Measurements from ENCODE around the gene APCDD1L. TPM values are rescaled to one million over a fixed set of nuclear protein-coding genes. Genes with fewer than 3 reads are reported as not detected.

APCDD1L gene
- total RNA-seq, 2 experiments from 2014 or later: not detected

DNA sequence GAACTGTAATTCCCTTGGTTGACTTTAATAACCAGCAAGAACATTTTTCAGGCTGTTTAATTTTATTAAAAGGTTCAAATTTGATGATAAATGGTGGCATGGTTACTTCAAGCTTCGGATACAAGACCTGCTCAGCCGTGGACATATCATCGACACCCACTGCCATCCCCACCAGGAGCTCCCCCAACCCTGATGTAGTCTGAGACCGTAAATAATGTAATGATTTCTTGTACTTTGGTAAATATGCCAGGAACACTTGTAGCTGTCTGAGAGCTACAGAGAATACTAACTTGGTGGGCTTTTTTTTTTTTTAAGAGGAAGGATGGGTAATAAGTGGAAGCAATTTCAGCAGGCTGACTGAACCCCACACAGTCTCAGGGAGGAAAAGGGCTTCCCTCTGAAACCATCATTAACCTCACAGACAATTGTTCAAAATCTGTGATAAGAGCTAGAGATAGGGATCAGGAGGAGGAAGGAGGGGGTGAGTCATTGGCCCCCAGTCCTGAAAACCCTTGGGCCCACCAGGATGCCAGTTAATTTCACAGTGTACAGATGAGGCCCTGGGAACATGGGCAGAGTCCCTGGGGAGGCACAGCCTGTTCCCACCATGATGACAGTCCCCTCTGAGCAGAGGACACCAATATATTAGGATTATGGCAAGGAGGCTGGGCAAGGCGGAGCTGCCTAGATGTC is 56.0 kb downstream of the APCDD1L start:
- Mint-ChIP-seq H3K36me3 (peaks cover 12% of the 10 kb centered on the region), H3K27me3 (no peaks in the 10 kb centered on the region), H3K4me3 (no peak overlapping the region), H3K4me1 (peaks cover 5% of the 10 kb centered on the region), H3K27ac (no peak overlapping the region), H3K9me3 (peaks cover 6% of the 10 kb centered on the region)
- no peak for DNase-seq

DNA sequence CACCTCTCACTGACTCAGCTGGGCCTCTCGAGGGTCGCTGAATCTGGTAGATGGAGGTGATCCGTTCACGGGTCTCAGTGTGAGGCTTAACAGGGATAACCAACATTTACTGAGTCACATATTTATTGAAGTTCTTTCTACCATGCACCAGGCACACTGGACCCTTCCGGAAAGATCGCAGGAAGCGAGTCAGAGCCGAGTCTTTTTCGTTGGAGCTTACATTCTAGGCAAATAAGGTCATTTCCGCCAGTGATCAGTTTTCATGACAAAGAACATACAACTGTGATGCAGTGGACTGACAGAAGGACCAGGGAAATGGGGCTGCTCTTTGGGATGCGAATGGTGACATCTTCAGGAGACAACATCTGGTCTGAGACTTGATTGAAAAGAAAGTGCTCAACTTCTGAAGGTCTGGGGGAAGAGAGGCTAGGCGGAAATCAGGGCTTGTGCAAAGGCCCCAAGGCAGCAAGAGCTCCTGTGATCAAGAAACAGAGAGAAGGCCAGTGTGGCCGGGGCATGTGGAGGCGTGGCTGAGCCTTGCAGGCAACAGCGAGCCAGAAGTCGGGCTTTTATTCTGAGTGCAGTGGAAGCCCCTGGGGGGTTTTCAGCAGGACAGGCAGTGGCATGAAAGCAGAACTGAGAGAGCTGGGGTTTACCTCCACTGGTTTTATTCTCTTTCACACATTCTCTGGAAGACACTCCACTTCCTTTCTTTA is 56.7 kb downstream of the APCDD1L start:
- peaks cover 5% of the 10 kb centered on the region for H3K4me1 Mint-ChIP-seq
- H3K27ac Mint-ChIP-seq: peak overlapping the region; percentile 54
- H3K4me3 Mint-ChIP-seq: no peak overlapping the region
- no peak for DNase-seq
- peaks cover 15% of the 10 kb centered on the region for H3K36me3 Mint-ChIP-seq
- peaks cover 10% of the 10 kb centered on the region for H3K9me3 Mint-ChIP-seq
- no peaks in the 10 kb centered on the region for H3K27me3 Mint-ChIP-seq

DNA sequence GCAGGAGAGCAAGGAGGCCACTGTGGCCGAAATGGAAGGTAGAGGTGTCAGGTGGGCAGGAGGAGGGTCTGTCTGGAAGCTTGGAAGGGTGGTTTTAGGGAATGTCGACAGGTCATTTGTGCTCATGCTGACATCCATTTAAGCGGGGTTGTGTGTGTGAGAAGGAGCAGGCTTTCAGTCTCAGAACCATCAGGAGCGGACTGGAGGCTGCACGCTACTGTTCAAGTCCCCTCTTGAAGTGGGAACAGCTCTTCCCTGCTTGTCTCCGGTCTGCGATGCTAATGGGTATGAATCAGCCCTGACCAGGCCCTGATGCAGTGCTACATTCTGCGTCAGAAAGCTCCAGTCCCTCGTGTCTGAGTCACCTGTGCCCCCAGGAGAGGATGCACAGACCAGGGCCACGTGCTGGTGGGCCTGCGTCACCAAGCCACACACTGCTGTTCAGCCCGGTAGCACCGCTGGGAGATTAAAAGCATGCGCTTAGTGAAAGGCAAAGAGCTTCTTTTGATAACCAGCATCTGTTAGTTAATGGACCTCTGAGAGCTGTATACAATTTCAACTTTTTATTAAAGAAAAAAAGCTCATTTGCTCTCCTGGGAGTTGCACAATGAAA is 58.0 kb downstream of the APCDD1L start:
- Mint-ChIP-seq H3K9me3 (peaks cover 10% of the 10 kb centered on the region), H3K27me3 (no peaks in the 10 kb centered on the region), H3K4me1 (peaks cover 7% of the 10 kb centered on the region), H3K4me3 (no peak overlapping the region), H3K36me3 (peaks cover 18% of the 10 kb centered on the region), H3K27ac (no peak overlapping the region)
- no peak for DNase-seq

DNA sequence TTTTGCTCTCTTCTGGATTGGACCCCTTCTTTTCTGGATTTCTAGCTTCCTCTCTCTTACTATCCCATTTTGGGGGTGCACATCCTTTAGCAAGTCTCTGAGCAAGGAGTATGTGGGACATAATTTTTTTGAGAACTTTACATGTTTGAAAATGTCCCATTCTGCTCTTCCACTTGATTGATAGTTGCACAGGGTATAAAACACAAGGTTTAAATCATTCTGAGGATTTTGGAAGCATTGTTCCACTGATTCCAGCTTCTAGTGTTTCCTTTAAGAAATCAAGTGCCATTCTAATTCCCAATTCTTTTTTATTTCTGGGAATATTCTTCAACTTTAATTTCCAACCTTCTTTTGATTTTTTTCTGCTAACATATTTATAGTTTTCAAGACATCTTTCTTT is 60.7 kb downstream of the APCDD1L start:
- Mint-ChIP-seq H3K4me3 (no peak overlapping the region), H3K27me3 (no peaks in the 10 kb centered on the region), H3K9me3 (peaks cover 10% of the 10 kb centered on the region), H3K4me1 (peaks cover 7% of the 10 kb centered on the region), H3K27ac (no peak overlapping the region), H3K36me3 (peaks cover 30% of the 10 kb centered on the region)
- no peak for DNase-seq

DNA sequence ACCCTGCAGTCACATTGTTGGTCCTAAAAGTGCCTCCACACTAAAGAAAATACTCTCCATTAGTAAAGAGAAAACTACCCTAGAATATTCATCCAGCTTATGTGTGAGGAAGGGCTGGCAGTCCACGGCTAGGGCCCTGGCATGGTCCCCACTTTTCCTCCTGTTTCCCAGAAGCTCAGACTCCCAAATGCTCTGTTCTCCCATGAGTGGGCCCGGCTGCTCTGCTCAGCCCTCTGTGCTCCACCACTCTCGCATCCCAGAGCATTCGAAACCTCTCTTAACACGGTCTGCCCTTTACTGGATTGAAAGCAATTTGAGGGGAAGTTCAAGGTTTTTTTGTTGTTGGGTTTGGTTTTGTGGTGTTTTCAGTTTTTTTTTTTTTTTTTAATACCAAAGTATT is 61.8 kb downstream of the APCDD1L start:
- DNase-seq: no peak
- no peaks in the 10 kb centered on the region for H3K27me3 Mint-ChIP-seq
- H3K4me1 Mint-ChIP-seq: peaks cover 4% of the 10 kb centered on the region
- peaks cover 10% of the 10 kb centered on the region for H3K9me3 Mint-ChIP-seq
- no peak overlapping the region for H3K4me3 Mint-ChIP-seq
- peaks cover 30% of the 10 kb centered on the region for H3K36me3 Mint-ChIP-seq
- H3K27ac Mint-ChIP-seq: no peak overlapping the region

DNA sequence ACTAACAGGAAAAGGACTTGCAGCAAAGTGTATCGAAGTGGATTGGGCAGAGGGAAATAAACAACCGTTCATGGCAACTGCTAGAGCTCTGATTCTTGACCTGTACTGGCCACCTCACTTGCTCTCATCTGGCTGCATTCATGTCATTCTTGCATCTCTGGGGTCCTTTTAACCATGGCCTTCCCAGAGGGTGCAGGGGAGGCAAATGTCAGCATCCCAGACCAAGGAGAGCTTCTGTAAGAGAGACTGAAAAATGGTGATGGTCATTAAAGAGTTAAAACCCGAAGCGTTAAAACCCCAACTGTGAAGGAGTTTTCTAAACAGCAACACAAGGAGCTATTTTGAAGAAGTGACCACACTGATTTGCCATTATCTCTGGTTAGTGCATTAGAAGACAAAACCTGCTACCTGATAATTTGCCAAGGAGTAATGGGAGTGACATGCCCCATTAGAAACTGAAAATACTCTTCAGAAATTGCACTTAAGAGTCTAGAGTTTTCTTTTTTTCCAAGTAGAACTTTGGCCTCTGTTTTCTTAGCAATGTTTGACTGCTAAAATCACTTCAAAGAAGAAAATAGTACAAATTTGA is 62.4 kb downstream of the APCDD1L start:
- Mint-ChIP-seq H3K4me1 (peaks cover 2% of the 10 kb centered on the region), H3K27me3 (no peaks in the 10 kb centered on the region), H3K36me3 (peaks cover 30% of the 10 kb centered on the region), H3K27ac (no peak overlapping the region), H3K9me3 (peaks cover 10% of the 10 kb centered on the region), H3K4me3 (no peak overlapping the region)
- no peak for DNase-seq

DNA sequence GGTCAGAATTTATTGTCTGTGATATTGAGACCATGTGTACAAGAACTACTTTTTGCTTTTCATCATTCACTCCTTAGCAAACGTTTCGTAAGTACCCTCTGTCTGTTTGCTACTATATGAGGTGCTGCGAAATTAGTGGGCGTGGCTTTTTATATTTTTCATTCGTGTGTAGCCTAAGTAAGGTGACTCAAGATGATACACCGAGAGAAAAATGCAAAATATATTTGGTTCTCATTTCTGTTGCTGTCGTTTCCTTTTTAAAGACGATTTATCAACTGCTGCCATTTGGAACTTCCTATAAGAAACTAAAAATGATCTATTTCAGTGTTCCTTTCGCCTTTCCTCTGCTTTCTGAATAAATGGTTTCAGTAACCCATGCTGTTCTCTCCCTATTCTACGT is 64.9 kb downstream of the APCDD1L start:
- peaks cover 10% of the 10 kb centered on the region for H3K9me3 Mint-ChIP-seq
- H3K4me3 Mint-ChIP-seq: no peak overlapping the region
- H3K27ac Mint-ChIP-seq: no peak overlapping the region
- peaks cover 26% of the 10 kb centered on the region for H3K36me3 Mint-ChIP-seq
- DNase-seq: no peak
- no peaks in the 10 kb centered on the region for H3K27me3 Mint-ChIP-seq
- peaks cover 4% of the 10 kb centered on the region for H3K4me1 Mint-ChIP-seq

DNA sequence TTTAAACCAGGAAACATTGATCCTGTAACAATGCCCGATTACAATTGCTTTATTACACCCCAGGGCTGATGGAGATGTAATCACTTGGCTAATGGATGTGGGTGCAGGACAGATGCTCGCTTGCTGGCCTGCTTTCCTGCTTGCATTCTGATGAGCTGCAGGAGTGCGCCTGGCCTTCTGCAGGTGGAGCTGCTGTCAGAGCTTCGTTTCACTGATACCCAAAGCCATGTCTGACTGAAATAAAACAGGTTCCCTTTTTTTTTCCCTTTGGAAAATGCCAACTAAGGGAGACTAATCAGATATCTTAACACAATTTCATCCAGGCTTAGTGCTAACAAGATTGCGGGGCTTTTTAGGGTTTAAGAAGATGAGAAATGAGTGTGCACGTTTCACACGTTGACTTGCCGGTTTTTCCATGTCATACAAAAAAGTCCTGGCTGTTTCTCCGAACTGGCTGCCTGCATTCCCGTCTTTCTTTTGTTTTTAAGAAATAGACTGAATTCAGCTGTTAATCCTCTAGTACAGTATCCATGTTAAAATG is 65.4 kb downstream of the APCDD1L start:
- Mint-ChIP-seq H3K27ac (no peak overlapping the region), H3K36me3 (peaks cover 24% of the 10 kb centered on the region), H3K9me3 (peaks cover 8% of the 10 kb centered on the region), H3K27me3 (no peaks in the 10 kb centered on the region), H3K4me3 (no peak overlapping the region), H3K4me1 (peaks cover 4% of the 10 kb centered on the region)
- no peak for DNase-seq

DNA sequence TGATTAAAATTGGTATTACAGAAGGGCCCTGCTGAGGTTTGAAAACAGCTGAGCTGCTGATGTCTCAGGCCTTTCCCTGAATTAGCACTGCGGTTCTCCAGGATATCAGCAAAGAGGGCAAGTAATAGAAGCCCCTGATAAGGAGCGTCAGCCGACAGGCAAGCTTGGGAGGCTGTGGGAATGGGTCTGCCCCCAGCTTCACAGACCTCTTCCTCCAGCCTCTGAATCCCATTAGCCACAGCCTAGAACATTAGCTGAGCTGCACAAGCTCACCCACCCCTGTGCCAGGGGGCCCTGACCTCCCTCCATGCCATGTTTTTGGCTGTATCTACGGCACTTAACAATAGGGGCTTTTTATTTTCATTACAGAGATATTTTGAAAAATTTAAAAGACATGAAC is 66.2 kb downstream of the APCDD1L start:
- Mint-ChIP-seq H3K27ac (no peak overlapping the region), H3K36me3 (peaks cover 20% of the 10 kb centered on the region), H3K4me1 (peaks cover 4% of the 10 kb centered on the region), H3K4me3 (no peak overlapping the region), H3K27me3 (no peaks in the 10 kb centered on the region), H3K9me3 (peaks cover 2% of the 10 kb centered on the region)
- DNase-seq: no peak

DNA sequence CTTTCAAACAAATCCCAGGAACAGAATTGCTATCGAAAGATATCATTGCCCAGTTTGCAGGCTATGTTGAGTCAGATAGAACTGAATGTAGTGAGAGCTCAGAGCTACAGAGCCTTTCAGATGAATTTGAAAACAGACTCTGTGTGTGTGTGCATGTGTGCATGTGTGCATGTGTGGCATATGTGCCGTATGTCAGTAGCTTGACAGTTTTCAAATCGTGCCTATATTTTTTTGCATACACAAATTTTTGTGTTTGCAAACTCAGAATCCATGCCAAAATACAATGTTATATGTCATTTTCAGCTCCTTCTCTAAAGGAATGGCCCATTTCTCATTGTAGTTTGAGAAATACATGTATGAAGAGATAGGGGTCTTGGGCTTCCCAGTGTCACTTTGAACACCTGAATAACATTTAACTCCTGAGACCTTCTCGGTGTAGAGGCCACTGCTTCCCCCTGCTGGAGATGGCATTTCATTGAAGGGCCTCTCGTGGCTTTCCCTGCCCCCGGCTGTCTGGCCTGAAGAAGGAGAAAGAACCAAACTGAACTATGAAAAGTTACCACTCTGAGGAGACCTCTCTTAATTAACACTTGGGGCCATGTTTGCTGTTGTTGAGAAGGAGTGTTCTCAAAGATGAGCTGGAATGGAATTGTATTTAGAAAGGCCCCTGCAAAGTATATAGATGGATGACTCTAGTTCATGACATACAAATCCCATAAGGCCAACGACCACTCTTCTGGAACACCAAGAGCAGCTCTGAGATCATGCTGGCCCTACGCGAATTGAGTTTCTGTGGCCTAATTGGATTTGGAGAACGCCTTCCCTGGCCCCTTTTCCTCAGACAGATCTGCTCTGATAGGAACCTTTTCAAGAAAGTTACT is 67.4 kb downstream of the APCDD1L start:
- H3K4me1 Mint-ChIP-seq: peaks cover 2% of the 10 kb centered on the region

DNA sequence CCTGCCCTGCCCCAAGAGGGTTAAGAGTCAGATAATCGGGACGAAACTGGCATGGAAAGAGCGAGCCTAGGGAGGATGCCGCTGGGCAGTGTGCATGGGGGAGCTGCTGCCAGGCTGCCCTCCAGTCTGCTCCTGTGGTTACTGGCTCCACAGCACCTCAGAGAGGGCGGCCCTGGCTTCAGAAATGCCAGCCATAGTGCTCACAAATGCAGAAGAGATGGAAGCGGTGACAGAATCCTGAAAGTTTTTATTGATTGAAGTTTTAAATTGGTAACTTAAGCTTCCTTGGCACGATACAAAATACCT is 68.3 kb downstream of the APCDD1L start:
- Mint-ChIP-seq H3K27me3 (no peaks in the 10 kb centered on the region), H3K36me3 (peaks cover 22% of the 10 kb centered on the region), H3K4me3 (no peak overlapping the region), H3K4me1 (peaks cover 2% of the 10 kb centered on the region), H3K9me3 (no peaks in the 10 kb centered on the region), H3K27ac (no peak overlapping the region)
- no peak for DNase-seq

More for the DNA sequence above, 67.4 kb downstream of the APCDD1L start:
- Mint-ChIP-seq H3K27me3 (no peaks in the 10 kb centered on the region), H3K36me3 (peaks cover 24% of the 10 kb centered on the region), H3K4me3 (no peak overlapping the region), H3K27ac (no peak overlapping the region), H3K9me3 (no peaks in the 10 kb centered on the region)
- peak; percentile 51 for DNase-seq

DNA sequence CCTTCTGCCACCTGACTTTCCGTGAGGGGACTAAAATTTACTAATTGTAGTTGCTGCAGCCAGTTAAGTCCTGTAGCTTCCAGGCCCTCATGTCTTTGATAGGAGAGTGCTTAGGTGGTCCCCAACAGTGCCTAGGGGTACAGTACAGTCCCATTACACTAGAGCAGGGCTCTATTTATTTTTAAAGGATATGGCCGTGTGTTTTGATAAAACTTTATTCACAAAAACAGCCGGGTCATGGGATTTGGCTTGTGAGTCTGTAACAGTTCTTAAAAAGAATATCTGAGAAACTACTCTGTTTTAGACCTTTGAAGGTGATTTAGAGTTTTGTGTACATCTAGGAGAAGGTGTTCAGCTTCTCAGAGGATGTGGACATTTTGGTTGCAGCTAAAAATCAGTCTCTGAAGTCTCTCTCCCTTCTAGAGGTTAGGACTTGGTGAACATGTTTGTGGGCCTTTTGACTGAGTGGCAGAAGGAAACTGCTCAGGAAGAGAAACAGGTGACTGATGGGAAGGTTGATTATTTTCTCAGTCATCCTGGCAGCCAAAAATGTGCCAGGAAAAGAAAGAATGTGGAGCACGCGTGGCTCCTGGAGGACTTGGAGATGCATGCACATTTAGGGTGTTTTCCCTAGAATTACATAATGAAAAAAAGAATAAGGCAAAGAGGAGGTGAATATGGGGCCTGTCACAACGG is 68.8 kb downstream of the APCDD1L start:
- Mint-ChIP-seq H3K27me3 (no peaks in the 10 kb centered on the region), H3K36me3 (peaks cover 19% of the 10 kb centered on the region), H3K4me3 (no peak overlapping the region), H3K4me1 (peaks cover 6% of the 10 kb centered on the region), H3K9me3 (no peaks in the 10 kb centered on the region), H3K27ac (no peak overlapping the region)
- DNase-seq: no peak

DNA sequence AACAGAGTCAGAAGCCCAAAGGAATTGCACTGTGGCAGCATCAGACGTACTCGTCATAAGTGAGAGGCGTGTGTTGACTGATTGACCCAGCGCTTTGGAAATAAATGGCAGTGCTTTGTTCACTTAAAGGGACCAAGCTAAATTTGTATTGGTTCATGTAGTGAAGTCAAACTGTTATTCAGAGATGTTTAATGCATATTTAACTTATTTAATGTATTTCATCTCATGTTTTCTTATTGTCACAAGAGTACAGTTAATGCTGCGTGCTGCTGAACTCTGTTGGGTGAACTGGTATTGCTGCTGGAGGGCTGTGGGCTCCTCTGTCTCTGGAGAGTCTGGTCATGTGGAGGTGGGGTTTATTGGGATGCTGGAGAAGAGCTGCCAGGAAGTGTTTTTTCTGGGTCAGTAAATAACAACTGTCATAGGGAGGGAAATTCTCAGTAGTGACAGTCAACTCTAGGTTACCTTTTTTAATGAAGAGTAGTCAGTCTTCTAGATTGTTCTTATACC is 70.4 kb downstream of the APCDD1L start:
- no peak for DNase-seq
- Mint-ChIP-seq H3K4me1 (peaks cover 6% of the 10 kb centered on the region), H3K27ac (peak overlapping the region; percentile 3), H3K27me3 (no peaks in the 10 kb centered on the region), H3K36me3 (peaks cover 19% of the 10 kb centered on the region), H3K9me3 (no peaks in the 10 kb centered on the region), H3K4me3 (no peak overlapping the region)

DNA sequence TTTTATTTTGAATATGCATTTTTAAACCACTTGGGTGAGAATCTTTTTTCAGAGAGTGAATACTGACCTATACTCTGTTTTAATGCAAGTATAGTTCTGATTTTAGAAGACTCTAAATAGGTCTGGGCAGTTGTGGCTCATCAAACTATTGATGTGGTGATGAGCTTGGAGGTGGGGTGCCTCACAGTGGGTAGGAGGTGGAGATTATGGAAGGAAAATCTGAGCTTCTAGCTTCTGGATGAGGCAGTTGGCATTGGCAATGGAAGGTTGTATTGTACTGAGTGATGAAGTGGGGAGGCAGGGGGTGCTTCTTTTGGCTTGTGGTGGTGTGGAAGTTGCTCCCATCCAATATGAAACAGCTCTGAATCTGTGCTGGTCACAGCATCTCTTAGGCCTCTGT is 73.5 kb downstream of the APCDD1L start:
- Mint-ChIP-seq H3K27ac (no peak overlapping the region), H3K4me3 (no peak overlapping the region), H3K4me1 (peaks cover 18% of the 10 kb centered on the region), H3K36me3 (peaks cover 37% of the 10 kb centered on the region), H3K9me3 (no peaks in the 10 kb centered on the region), H3K27me3 (no peaks in the 10 kb centered on the region)
- no peak for DNase-seq
